ENCODE results near the gene PBX4. TPM values are rescaled to one million over a fixed set of nuclear protein-coding genes. Genes with fewer than 3 reads are reported as not detected.

PBX4 gene
- total and polyA plus RNA-seq, 10 of the 15 experiments (the other 5 are each of a cell fraction or from before 2014, with no cell fraction given): 0.18 to 17.3 (median 4.2) TPM

GRCh38 chr19:19655641-19656343 lies 37.3 kb upstream of the PBX4 start (continued):
- TF ChIP-seq ATF3 (IDR thresholded peaks at IDR 0.05; ENCODE audit: borderline replicate concordance, extremely low read depth, low read depth, low read length): no peak
- no peak for TF ChIP-seq RAD51 (IDR thresholded peaks at IDR 0.05)
- TF ChIP-seq PKNOX1 (IDR thresholded peaks at IDR 0.05): no peak

DNA sequence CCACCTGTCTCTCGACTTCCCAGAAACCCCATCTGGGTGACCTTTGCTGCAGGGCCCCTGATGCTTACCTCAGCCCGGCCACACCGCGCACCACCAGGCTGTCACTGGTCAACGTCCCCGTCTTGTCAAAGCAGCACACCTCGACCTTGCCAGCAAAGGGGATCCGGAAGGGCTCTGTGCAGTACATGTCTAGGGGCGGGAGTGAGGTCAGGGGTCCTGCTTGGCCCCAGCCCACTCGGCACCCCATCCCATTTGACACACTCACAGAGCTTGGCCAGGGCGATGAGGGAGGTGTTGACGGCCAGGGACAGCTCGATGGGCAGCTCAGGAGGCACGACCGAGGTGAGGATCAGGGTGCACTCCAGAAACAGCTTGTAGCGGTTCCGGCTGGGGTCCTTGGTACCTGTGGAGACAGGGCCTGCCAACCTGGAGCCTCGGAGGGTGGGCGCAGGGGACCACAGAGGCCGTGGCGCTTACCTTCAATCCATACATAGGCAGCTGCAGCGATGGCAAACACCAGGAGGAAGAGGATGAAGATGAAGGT lies 36.6 kb upstream of the PBX4 start:
- in situ Hi-C loops (cut with MboI) (no loop called here), intact Hi-C loops (cut with micrococcal nuclease; ENCODE audit: unreplicated experiment) (no loop called here)
- WGBS (ENCODE audit: insufficient coverage, insufficient replicate concordance, low lambda C conversion rate, missing lambda C conversion rate): 99% methylated on average over 20 of the region's 22 CpGs
- H4K20me1 ChIP-seq (ENCODE audit: control insufficient read depth, insufficient read depth): no peaks in the 10 kb centered on the region
- RAD21 ChIA-PET (ENCODE audit: unreplicated experiment): no interaction called here
- H3K4me1 ChIP-seq (ENCODE audit: control insufficient read depth, insufficient read depth, low read length): no peaks in the 10 kb centered on the region
- BruUV-seq (replicated peaks): no TSS peak
- no peak overlapping the region for H3K4me2 ChIP-seq (ENCODE audit: control insufficient read depth, insufficient read depth)
- H3K9me3 ChIP-seq (replicated peaks; ENCODE audit: control insufficient read depth, insufficient read depth, low read length): no peaks in the 10 kb centered on the region
- H2AFZ ChIP-seq (ENCODE audit: control insufficient read depth, low read depth, low read length): no peak overlapping the region
- DNase-seq (ENCODE audit: low read depth, low spot score) (no peak), FAIRE-seq (no peak), ATAC-seq (no peak)
- H3K27me3 ChIP-seq (replicated peaks in 1 of 2; ENCODE audit: control insufficient read depth in 2 of 2, insufficient read depth in 2 of 2, low read length in 1 of 2): no peaks in the 10 kb centered on the region
- peaks cover 8% of the 10 kb centered on the region for H3K79me2 ChIP-seq (ENCODE audit: control insufficient read depth, insufficient read depth, low read length)
- no peak for TF ChIP-seq SIX5 (IDR thresholded peaks at IDR 0.05; ENCODE audit: low read depth, low read length, severe bottlenecking)
- TF ChIP-seq HDAC2 (IDR thresholded peaks at IDR 0.05): no peak
- no peak for TF ChIP-seq ZBTB4 (CRISPR knock-in tag; IDR thresholded peaks at IDR 0.05)
- no peak for TF ChIP-seq STAT3 (IDR thresholded peaks at IDR 0.05; ENCODE audit: low read depth, low read length)
- no peak for TF ChIP-seq IRF4 (IDR thresholded peaks at IDR 0.05; ENCODE audit: low read depth, low read length)
- no peak for TF ChIP-seq PAX8 (IDR thresholded peaks at IDR 0.05)
- TF ChIP-seq ETV6 (conservative IDR thresholded peaks at IDR 0.05 in 1 of 2, IDR thresholded peaks at IDR 0.05 in 1 of 2; ENCODE audit: borderline replicate concordance in 1 of 2, low read depth in 1 of 2): no peak
- no peak for TF ChIP-seq SREBF1 (IDR thresholded peaks at IDR 0.05; ENCODE audit: low read length)
- no peak for TF ChIP-seq YBX1 (IDR thresholded peaks at IDR 0.05)
- TF ChIP-seq, protein P1, sequence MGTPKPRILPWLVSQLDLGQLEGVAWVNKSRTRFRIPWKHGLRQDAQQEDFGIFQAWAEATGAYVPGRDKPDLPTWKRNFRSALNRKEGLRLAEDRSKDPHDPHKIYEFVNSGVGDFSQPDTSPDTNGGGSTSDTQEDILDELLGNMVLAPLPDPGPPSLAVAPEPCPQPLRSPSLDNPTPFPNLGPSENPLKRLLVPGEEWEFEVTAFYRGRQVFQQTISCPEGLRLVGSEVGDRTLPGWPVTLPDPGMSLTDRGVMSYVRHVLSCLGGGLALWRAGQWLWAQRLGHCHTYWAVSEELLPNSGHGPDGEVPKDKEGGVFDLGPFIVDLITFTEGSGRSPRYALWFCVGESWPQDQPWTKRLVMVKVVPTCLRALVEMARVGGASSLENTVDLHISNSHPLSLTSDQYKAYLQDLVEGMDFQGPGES (IDR thresholded peaks at IDR 0.05): no peak
- CTCF ChIA-PET: no interaction called here
- no peak overlapping the region for H3K4me3 ChIP-seq
- SMC1A ChIA-PET (ENCODE audit: uncharacterized antibody, unreplicated experiment): interaction anchor here (1.0 kb wide), 1 partner anchor 64 kb away, joined by 3 read pairs; no protein-coding TSS in a partner anchor
- H3K27ac ChIP-seq (ENCODE audit: control insufficient read depth, insufficient read depth): no peak overlapping the region
- H3K36me3 ChIP-seq (ENCODE audit: control insufficient read depth in 2 of 2, insufficient read depth in 2 of 2, low read length in 1 of 2): peaks cover 59 to 79% of the 10 kb centered on the region in 2 experiments
- POLR2A ChIA-PET: no interaction called here
- no peak overlapping the region for H3K9ac ChIP-seq (ENCODE audit: control insufficient read depth, insufficient read depth, low read length)
